NB4 (cell line): ENCODE results near the gene MB.

Experiments
- DNase-seq: peaks from one replicate; pipeline ENCODE4 v3.0.0; 2010; ENCODE audit warnings: low read depth
- H3K4me3 ChIP-seq: one replicate; pipeline ENCODE4 v1.5.1; 2011; ENCODE audit warnings: mild to moderate bottlenecking, low read depth, low read length, moderate library complexity
- CTCF ChIP-seq: IDR thresholded peaks from one replicate; pipeline ENCODE4 v1.5.1; 2012; ENCODE audit warnings: low read depth, low read length
- MAX ChIP-seq: IDR thresholded peaks from 2 replicates; pipeline ENCODE4 v1.6.1; 2011; ENCODE audit warnings: low read depth, low read length
- MYC ChIP-seq: IDR thresholded peaks from 2 replicates; pipeline ENCODE4 v1.6.1; 2011; ENCODE audit warnings: low read depth, low read length
- POLR2A ChIP-seq: IDR thresholded peaks from 2 replicates; pipeline ENCODE4 v1.6.1; 2011; ENCODE audit warnings: mild to moderate bottlenecking; ENCODE audit not compliant: insufficient read length; ENCODE audit errors: extremely low read depth

MB gene

GRCh38 chr22:35622191-35622913, 5.2 kb upstream of the MB start:
- DNase-seq: no peak
- H3K4me3 ChIP-seq: no peak overlapping the region
- TF ChIP-seq MAX (no peak), CTCF (no peak), MYC (no peak), POLR2A (no peak)

GRCh38 chr22:35621451-35621850, 4.3 kb upstream of the MB start:
- TF ChIP-seq CTCF (no peak), POLR2A (no peak), MYC (no peak), MAX (no peak)
- DNase-seq: no peak
- no peak overlapping the region for H3K4me3 ChIP-seq

- no peak overlapping the region for H3K4me3 ChIP-seq
- no peak for DNase-seq
- TF ChIP-seq MYC (no peak), MAX (no peak)
Measured at GRCh38 chr22:35620624-35621251, 3.6 kb upstream of the MB start.

GRCh38 chr22:35619336-35620094, 2.4 kb upstream of the MB start:
- H3K4me3 ChIP-seq: no peak overlapping the region
- TF ChIP-seq POLR2A (no peak), MYC (no peak), MAX (no peak), CTCF (no peak)
- no peak for DNase-seq

- H3K4me3 ChIP-seq: no peak overlapping the region
- no peak for DNase-seq
- TF ChIP-seq MYC (no peak), MAX (no peak), POLR2A (no peak), CTCF (no peak)
Measured at GRCh38 chr22:35618427-35619223, 1.5 kb upstream of the MB start.
